ENCODE measurements around the gene EEF1B2. TPM values are rescaled to one million over a fixed set of nuclear protein-coding genes. Genes with fewer than 3 reads are reported as not detected.
"Not testable (repeated sequence)": the region's sequence is repeated elsewhere in the genome, so short reads cannot be mapped to it uniquely, and the experiment has no call there.

Gene EEF1B2
- total and polyA plus RNA-seq, 10 donors: 351 to 1,930 (median 556) TPM

DNA sequence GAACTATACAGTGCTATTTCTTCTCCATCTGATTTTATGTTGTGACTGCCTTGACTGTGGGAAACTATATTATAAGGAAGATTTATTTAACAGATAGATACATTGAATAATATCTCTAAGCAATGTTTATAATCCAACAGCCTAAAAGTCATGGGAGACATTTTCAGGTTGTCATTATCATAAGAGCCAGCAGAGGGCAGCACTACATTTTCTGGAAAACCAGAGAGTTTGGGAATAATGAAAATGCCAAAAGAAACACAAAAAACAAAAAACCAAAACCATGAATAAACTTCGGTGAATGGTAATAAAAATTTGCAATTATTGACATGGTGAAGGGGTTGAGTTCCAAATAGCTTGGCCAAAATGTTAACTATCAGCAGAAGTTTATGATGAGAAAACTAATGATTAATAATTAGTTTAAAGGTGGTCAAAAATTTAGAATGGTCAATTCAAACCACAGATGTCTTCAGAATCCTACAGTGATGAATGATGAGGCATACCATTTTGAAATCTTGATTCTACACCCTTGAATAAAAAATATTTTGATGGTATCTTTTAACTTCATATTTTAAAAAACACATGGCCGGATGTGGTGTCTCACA is 4.7 kb downstream of the EEF1B2 start:
- intact Hi-C loops (cut with DNase I; ENCODE audit: low total_unique reads): loop anchor here (10.0 kb wide), 1 partner anchor 100 kb away; no protein-coding TSS in a partner anchor
- 71 to 76% (median 73%) methylated on average over 2 of the region's 2 CpGs for WGBS, 5 donors

GRCh38 chr2:206168230-206168629 is 8.5 kb downstream of the EEF1B2 start:
- H3K27me3 ChIP-seq (replicated peaks in 1 of 7); H3K27ac ChIP-seq; H3K4me3 ChIP-seq; DNase-seq; H3K9me3 ChIP-seq: not testable (repeated sequence)
- Histone ChIP-seq H3K4me1 (peaks cover 0 to 14% (median 10%) of the 10 kb centered on the region in 6 donors), H3K36me3 (peaks cover 0 to 60% (median 5%) of the 10 kb centered on the region in 6 donors)
- intact Hi-C loops (cut with DNase I; ENCODE audit: low total_unique reads): loop anchor here (10.0 kb wide), 1 partner anchor 97 kb away; no protein-coding TSS in a partner anchor
- WGBS, 5 donors: 93 to 99% (median 96%) methylated on average over 4 of the region's 4 CpGs

More for the DNA sequence above, 4.7 kb downstream of the EEF1B2 start:
- no peak overlapping the region for H3K4me3 ChIP-seq
- TF ChIP-seq POLR2A (IDR thresholded peaks at IDR 0.05): no peak
- TF ChIP-seq CTCF (IDR thresholded peaks at IDR 0.05 in 8 of 11, conservative IDR thresholded peaks at IDR 0.05 in 3 of 11): peak; percentile 40 to 81 (median 72)
- TF ChIP-seq POLR2AphosphoS5 (IDR thresholded peaks at IDR 0.05): no peak
- H3K4me1 ChIP-seq: peaks cover 9 to 46% (median 37%) of the 10 kb centered on the region in 6 donors
- no peak overlapping the region for H3K27ac ChIP-seq
- H3K9me3 ChIP-seq: no peaks in the 10 kb centered on the region
- no peaks in the 10 kb centered on the region for H3K27me3 ChIP-seq (replicated peaks in 1 of 7)
- peaks cover 0 to 85% (median 28%) of the 10 kb centered on the region in 6 donors for H3K36me3 ChIP-seq
- no peak for DNase-seq

GRCh38 chr2:206171624-206172397 is 12.1 kb downstream of the EEF1B2 start:
- H3K4me3 ChIP-seq; intact Hi-C loops (cut with DNase I; ENCODE audit: low total_unique reads); DNase-seq; H3K27me3 ChIP-seq (replicated peaks in 1 of 7); H3K27ac ChIP-seq; H3K4me1 ChIP-seq; H3K9me3 ChIP-seq: not testable (repeated sequence)
- H3K36me3 ChIP-seq: peaks cover 0 to 27% (median 3%) of the 10 kb centered on the region in 6 donors
- 96 to 97% (median 96%) methylated on average over 20 to 45 of the region's 52 CpGs; no CpG with 5 or more reads in 2 of the 5 donors for WGBS, 5 donors

GRCh38 chr2:206173147-206173546 is 13.5 kb downstream of the EEF1B2 start:
- no peak for DNase-seq
- peaks cover 0 to 14% (median under 1%) of the 10 kb centered on the region in 6 donors for H3K36me3 ChIP-seq
- no peaks in the 10 kb centered on the region for H3K4me1 ChIP-seq
- no peak overlapping the region for H3K27ac ChIP-seq
- intact Hi-C loops (cut with DNase I; ENCODE audit: low total_unique reads): no loop called here
- WGBS, 5 donors: 86 to 99% (median 92%) methylated on average over 4 of the region's 4 CpGs
- H3K27me3 ChIP-seq (replicated peaks in 1 of 7): no peaks in the 10 kb centered on the region
- no peak for TF ChIP-seq POLR2AphosphoS5 (IDR thresholded peaks at IDR 0.05)
- TF ChIP-seq POLR2A (IDR thresholded peaks at IDR 0.05): no peak
- TF ChIP-seq CTCF (IDR thresholded peaks at IDR 0.05 in 8 of 11, conservative IDR thresholded peaks at IDR 0.05 in 3 of 11): no peak
- H3K9me3 ChIP-seq: no peaks in the 10 kb centered on the region
- no peak overlapping the region for H3K4me3 ChIP-seq

- TF ChIP-seq CTCF (IDR thresholded peaks at IDR 0.05 in 8 of 11, conservative IDR thresholded peaks at IDR 0.05 in 3 of 11): no peak
- no peak for TF ChIP-seq POLR2AphosphoS5 (IDR thresholded peaks at IDR 0.05)
- no peak for TF ChIP-seq POLR2A (IDR thresholded peaks at IDR 0.05)
- no peaks in the 10 kb centered on the region for H3K9me3 ChIP-seq
- WGBS, 5 donors: 80 to 93% (median 85%) methylated on average over 2 of the region's 2 CpGs
- H3K27ac ChIP-seq: peak overlapping the region in 5 of 8 donors; percentile 22 to 56 (median 33)
- intact Hi-C loops (cut with DNase I; ENCODE audit: low total_unique reads): no loop called here
- no peaks in the 10 kb centered on the region for H3K4me1 ChIP-seq
- no peaks in the 10 kb centered on the region for H3K27me3 ChIP-seq (replicated peaks in 1 of 7)
- no peak overlapping the region for H3K4me3 ChIP-seq
- no peaks in the 10 kb centered on the region for H3K36me3 ChIP-seq
- no peak for DNase-seq
These were observed 16.4 kb downstream of the EEF1B2 start for GRCh38 chr2:206176121-206176520.
